Transverse colon (tissue), 4 donors: Measurements from ENCODE around the gene TEKT5. TPM values are rescaled to one million over a fixed set of nuclear protein-coding genes. Genes with fewer than 3 reads are reported as not detected.

Experiments used
- DNase-seq: peaks from one replicate; pipeline ENCODE4 v3.0.0-alpha.2; 2019
- H3K27ac ChIP-seq, 4 donors: fragments of 200-600 bp; sonication (generic); 2 replicates each; pipeline ENCODE4 v1.5.1; 2016 to 2018; ENCODE audit warnings: inconsistent platforms in 4 of 4
- H3K27me3 ChIP-seq: fragments of 200-600 bp; sonication (generic); 2 replicates; pipeline ENCODE4 v1.5.1; 2017; ENCODE audit warnings: inconsistent platforms
- H3K36me3 ChIP-seq, 4 donors: fragments of 200-600 bp; sonication (generic); 2 replicates each; pipeline ENCODE4 v1.5.1; 2017 to 2019; ENCODE audit warnings: inconsistent platforms in 4 of 4
- H3K4me1 ChIP-seq, 4 donors: fragments of 200-600 bp; sonication (generic); 2 replicates each; pipeline ENCODE4 v1.5.1; 2017 to 2020; ENCODE audit warnings: inconsistent platforms in 4 of 4
- H3K4me3 ChIP-seq, 4 donors: fragments of 200-600 bp; sonication (generic); 1 replicate in 1 of 4; 2 replicates in 3 of 4; pipeline versions ENCODE4 v1.5.1 to v1.6.1; 2017 to 2019; ENCODE audit warnings: inconsistent platforms in 4 of 4
- H3K9me3 ChIP-seq, 2 donors: fragments of 200-600 bp; sonication (generic); 2 replicates each; pipeline ENCODE4 v1.5.1; 2017 to 2019; ENCODE audit warnings: inconsistent platforms in 2 of 2
- EP300 ChIP-seq: sonication (generic); formaldehyde crosslinking; IDR thresholded peaks from one replicate; pipeline ENCODE4 v1.6.1; 2017; ENCODE audit warnings: antibody characterized with exemption, low read depth
- POLR2A ChIP-seq: fragments of 450-650 bp; IDR thresholded peaks from one replicate; pipeline ENCODE4 v1.6.1; 2016; ENCODE audit warnings: antibody characterized with exemption, mild to moderate bottlenecking, moderate library complexity
- POLR2AphosphoS5 ChIP-seq, 3 donors: sonication (generic); formaldehyde crosslinking; IDR thresholded peaks; one replicate each; pipeline ENCODE4 v1.6.1; 2016; ENCODE audit warnings: antibody characterized with exemption in 3 of 3
- WGBS, 2 donors: methylation state at CpG; one replicate each; pipeline ENCODE4 v1.1.5; 2018; ENCODE audit warnings: low coverage in 1 of 2; 5-methylcytosine and 5-hydroxymethylcytosine counted together
- in situ Hi-C, 4 donors: fragments of 200-750 bp; cut with MboI; loops; one replicate each; pipeline versions ENCODE4 v1.15.0 to v1.15.1; 2017; ENCODE audit warnings: low sequenced_read_pairs in 3 of 4, low pct_ligation_motif_present in 1 of 4, low pct_unique_long_range_greater_than_20kb in 1 of 4
- intact Hi-C: fragments of 100-400 bp; cut with DNase I; formaldehyde crosslinking; loops from one replicate; pipeline ENCODE4 v1.15.1; 2023; ENCODE audit warnings: low total_unique reads
- total RNA-seq, 4 donors: library from RNA; depleted of rRNA; stranded (reverse); fragments of >200 nt; gene quantifications; one replicate each; pipeline ENCODE4 v1.1.0, GENCODE V29; 2016
- TF ChIP-seq, protein P1 (sequence below), 5 experiments: fragments of 200-600 bp in 3 of 5; fragments of 450-650 bp in 2 of 5; sonication (generic) in 3 of 5; IDR thresholded peaks; 1 replicate in 2 of 5; 2 replicates in 3 of 5; pipeline ENCODE4 v1.5.1; 2016 to 2017; ENCODE audit warnings: antibody characterized with exemption in 5 of 5, inconsistent platforms in 3 of 5, mild to moderate bottlenecking in 2 of 5, moderate library complexity in 1 of 5

The TEKT5 gene
- total RNA-seq, 4 donors from 2014 or later, result 2.5 TPM; not detected in 3

DNA sequence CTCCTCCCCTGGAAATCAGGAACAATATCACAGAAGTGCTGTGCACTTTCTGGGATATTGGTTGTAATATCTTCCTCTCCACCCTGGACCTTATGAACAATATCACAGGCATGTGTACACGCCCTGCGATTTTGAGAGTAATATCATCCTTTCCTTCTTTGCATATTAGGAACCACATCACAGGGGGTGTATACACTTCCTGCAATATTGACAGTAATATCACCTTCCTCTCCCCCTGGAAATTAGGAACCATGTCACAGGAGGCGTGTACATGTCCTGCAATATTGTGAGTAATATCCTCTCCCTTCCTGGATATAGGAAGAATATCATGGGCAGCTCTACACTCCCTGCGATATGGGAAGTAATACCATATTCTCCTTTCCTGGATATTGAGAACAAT is 14.2 kb upstream of the TEKT5 start:
- intact Hi-C loops, result no loop called here
- WGBS, 2 donors, result 43 to 54% methylated on average over 3 to 4 of the region's 4 CpGs

GRCh38 chr16:10699756-10700155 is 5.0 kb upstream of the TEKT5 start:
- no peak overlapping the region for H3K27ac ChIP-seq
- H3K9me3 ChIP-seq, result no peaks in the 10 kb centered on the region
- H3K4me1 ChIP-seq, result no peaks in the 10 kb centered on the region
- WGBS, 2 donors, result 57 to 60% methylated on average over 1 of the region's 1 CpG
- no peak overlapping the region for H3K4me3 ChIP-seq
- intact Hi-C loops (no loop called here), in situ Hi-C loops (no loop called here)
- H3K36me3 ChIP-seq, result no peaks in the 10 kb centered on the region
- TF ChIP-seq EP300 (no peak), POLR2A (no peak), POLR2AphosphoS5 (IDR thresholded peaks at IDR 0.05) (no peak)
- TF ChIP-seq, protein P1, sequence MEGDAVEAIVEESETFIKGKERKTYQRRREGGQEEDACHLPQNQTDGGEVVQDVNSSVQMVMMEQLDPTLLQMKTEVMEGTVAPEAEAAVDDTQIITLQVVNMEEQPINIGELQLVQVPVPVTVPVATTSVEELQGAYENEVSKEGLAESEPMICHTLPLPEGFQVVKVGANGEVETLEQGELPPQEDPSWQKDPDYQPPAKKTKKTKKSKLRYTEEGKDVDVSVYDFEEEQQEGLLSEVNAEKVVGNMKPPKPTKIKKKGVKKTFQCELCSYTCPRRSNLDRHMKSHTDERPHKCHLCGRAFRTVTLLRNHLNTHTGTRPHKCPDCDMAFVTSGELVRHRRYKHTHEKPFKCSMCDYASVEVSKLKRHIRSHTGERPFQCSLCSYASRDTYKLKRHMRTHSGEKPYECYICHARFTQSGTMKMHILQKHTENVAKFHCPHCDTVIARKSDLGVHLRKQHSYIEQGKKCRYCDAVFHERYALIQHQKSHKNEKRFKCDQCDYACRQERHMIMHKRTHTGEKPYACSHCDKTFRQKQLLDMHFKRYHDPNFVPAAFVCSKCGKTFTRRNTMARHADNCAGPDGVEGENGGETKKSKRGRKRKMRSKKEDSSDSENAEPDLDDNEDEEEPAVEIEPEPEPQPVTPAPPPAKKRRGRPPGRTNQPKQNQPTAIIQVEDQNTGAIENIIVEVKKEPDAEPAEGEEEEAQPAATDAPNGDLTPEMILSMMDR (IDR thresholded peaks at IDR 0.05), result no peak
- H3K27me3 ChIP-seq, result no peaks in the 10 kb centered on the region
- no peak for DNase-seq

More for the DNA sequence above, 14.2 kb upstream of the TEKT5 start:
- in situ Hi-C loops, result no loop called here
- TF ChIP-seq EP300, result no peak
- TF ChIP-seq, protein P1 (IDR thresholded peaks at IDR 0.05), result no peak
- TF ChIP-seq POLR2A, result no peak
- no peak for TF ChIP-seq POLR2AphosphoS5 (IDR thresholded peaks at IDR 0.05)
- DNase-seq, result no peak
- H3K36me3 ChIP-seq, result no peaks in the 10 kb centered on the region
- H3K4me3 ChIP-seq, result no peak overlapping the region
- no peak overlapping the region for H3K27ac ChIP-seq
- no peaks in the 10 kb centered on the region for H3K4me1 ChIP-seq
- H3K27me3 ChIP-seq, result no peaks in the 10 kb centered on the region
- H3K9me3 ChIP-seq, result no peaks in the 10 kb centered on the region

- Histone ChIP-seq H3K4me1 (no peaks in the 10 kb centered on the region), H3K27ac (no peak overlapping the region), H3K36me3 (no peaks in the 10 kb centered on the region), H3K9me3 (no peaks in the 10 kb centered on the region), H3K27me3 (no peaks in the 10 kb centered on the region), H3K4me3 (no peak overlapping the region)
- intact Hi-C loops, result no loop called here
- in situ Hi-C loops, result no loop called here
- 93% methylated on average over 21 of the region's 21 CpGs; no CpG with 5 or more reads in 1 of the 2 donors for WGBS, 2 donors
- DNase-seq, result no peak
- TF ChIP-seq EP300, result no peak
- no peak for TF ChIP-seq POLR2AphosphoS5 (IDR thresholded peaks at IDR 0.05)
- TF ChIP-seq, protein P1 (IDR thresholded peaks at IDR 0.05), result no peak
- TF ChIP-seq POLR2A, result no peak
These were observed 424 bp downstream of the TEKT5 start for GRCh38 chr16:10694306-10694705.

DNA sequence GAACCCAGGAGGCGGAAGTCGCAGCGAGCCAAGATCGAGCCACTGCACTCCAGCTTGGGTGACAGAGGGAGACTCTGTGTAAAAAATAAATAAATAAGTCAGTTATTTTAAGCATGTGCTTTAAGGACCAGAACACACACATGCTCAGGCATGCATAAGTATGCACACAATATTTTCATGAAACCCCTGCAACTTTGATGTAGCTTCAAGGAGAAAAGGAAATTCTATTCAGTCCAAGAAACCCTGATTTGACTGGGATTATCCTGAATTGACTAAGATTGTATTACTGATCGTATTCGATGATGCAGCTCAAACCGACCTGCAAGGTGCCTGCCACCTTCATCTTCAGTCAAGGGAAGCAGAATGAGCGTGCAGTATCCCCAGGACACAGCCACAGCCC is 841 bp downstream of the TEKT5 start:
- no peaks in the 10 kb centered on the region for H3K4me1 ChIP-seq
- no peaks in the 10 kb centered on the region for H3K9me3 ChIP-seq
- no peak overlapping the region for H3K4me3 ChIP-seq
- no peak for TF ChIP-seq POLR2A
- no peak for TF ChIP-seq EP300
- TF ChIP-seq POLR2AphosphoS5 (IDR thresholded peaks at IDR 0.05), result no peak
- TF ChIP-seq, protein P1 (IDR thresholded peaks at IDR 0.05), result no peak
- no peaks in the 10 kb centered on the region for H3K36me3 ChIP-seq
- H3K27ac ChIP-seq, result no peak overlapping the region
- 81 to 88% methylated on average over 4 to 8 of the region's 8 CpGs for WGBS, 2 donors
- DNase-seq, result no peak
- in situ Hi-C loops, result no loop called here
- H3K27me3 ChIP-seq, result no peaks in the 10 kb centered on the region
- intact Hi-C loops, result no loop called here
